Medulla oblongata (tissue), 1 donor: Measurements from ENCODE around the gene CHL1.
A peak's percentile ranks its signal among the peaks of the same experiment; 100 is the strongest.

Source experiments
- DNase-seq: peaks from one replicate; pipeline ENCODE4 v3.0.0-alpha.2; 2015; ENCODE audit errors: extremely low spot score

The CHL1 gene

DNA sequence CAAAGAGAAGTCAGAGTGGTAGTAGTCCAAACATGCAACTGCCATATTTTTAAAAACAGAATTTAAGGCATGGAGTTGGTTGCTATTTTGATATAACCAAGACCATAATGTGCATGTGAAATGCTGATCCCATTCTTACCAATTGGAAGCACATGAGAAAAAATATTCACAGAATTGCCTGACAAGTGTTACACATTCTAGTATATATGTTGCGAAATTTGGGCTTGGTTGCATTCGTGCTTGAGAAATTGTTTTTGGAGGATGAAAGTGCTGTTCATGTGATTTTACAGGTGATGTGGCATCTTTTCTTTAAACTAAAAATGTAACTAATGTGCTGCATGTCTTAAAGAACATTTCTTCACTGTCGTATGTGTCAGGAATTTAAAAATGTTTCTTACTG is 199.7 kb downstream of the CHL1 start:
- no peak for DNase-seq

DNA sequence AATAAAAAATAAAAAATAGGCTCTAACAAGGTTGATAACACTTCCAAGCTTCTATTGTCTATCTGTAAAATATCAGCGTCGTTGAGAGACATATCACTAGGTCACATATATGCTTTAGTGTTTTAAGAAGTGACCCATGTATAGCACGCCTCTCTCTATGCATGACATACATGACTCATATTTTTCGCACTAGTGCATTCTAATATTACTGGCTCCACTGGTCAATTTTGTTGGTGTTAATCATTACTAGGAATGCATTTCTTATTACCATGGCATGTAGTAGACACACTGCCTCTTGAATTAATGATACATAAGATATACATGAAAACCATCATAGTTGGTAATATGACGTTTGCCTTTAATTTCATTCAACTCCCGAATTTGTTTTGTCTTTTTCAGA is 203.1 kb downstream of the CHL1 start:
- DNase-seq = no peak

DNA sequence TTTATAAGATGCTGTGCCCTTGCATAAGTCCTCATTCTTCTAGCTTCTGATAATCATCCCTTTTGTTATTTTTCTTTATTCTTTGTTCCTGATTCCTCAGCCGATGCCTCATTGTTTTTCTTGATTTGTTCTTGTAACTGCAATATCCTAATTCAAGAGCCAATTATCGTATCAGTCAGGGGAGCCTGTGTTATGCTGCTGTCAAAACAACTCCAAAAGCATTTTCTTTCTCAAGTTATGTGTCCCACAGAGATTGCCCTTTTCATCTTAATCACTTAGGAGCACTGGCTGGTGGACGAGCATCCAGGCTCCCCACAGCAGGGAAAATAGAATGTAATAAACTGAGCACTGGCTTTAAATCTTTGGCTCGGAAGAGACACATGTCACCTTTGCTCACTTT is 207.3 kb downstream of the CHL1 start:
- no peak for DNase-seq

DNA sequence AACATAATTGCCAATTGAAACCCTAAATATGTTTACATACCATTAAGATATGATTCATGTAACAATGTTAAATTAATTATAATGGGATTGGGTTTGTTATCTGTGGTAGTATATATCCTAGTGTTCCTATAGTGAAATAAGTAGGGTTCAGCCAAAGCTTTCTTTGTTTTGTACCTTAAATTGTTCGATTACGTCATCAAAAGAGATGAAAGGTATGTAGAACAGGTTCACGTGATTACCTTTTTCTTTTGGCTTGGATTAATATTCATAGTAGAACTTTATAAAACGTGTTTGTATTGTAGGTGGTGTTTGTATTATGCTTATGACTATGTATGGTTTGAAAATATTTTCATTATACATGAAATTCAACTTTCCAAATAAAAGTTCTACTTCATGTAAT is 212.4 kb downstream of the CHL1 start:
- DNase-seq = no peak

DNA sequence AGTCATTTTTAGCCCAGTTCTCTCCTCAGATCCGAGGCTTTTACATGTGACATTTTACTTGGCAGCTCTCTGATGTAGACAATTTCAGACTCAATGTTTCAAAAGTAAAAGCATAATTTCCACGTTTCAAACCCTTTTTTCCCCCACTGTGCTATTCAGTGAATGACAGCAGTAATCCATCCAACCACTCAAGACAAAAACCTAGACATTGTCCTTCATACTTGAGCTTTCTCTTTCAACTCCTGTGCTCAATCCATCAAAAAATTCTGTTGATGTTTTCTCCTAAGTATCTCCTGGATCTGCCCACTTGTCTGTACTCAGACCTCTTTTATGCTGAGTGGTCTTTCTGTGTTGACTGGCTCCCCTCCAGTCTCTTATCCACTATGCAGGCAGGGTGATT is 214.7 kb downstream of the CHL1 start:
- DNase-seq = no peak

DNA sequence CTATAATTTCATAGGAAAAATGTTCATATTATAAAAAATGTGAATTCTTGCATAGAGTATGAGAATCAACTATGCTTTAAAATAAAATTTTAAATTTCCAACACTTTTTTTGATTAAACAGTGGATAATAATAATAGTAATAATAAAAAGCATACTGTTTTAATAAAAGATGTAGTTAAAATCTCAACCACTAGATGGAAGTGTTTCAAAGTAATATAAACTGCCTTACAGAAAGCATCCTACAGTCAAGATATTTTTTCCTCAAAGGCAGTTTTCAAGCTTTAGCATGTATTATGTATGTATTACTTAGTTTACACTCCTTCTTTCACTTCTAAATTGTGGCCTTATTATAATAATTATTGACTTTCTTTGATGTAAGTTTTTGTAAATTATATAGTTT is 217.5 kb downstream of the CHL1 start:
- peak; percentile 10 for DNase-seq

DNA sequence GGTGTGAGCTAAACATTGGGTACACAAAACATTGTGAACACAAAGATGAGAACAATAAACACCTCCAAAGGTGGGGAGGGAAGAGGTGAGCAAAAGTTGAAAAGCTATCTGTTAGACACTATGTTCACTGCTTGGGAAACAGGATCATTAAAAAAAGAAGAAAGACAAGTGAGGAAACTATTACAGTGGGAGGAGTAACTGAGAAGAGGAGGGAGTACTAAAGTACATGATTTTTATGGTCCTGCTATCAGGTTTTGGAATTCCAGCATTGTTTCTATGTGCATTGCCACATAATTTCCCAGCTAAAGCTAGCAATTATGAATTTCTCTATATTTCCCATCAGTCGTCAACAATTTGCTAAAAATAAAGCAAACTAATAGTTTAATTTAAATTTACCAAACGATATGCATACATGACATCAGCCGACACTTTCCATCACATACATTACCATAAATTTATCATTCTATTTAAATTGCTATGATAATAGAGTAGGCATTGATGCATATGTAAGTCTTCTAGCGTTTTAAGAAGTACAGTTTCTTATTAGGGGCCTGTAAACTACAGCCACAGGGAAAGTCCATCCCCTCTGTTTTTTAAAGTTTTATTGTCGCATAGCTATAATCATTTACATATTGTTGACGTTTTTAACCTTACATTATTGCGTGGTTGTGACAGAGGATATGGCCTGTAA is 221.8 kb downstream of the CHL1 start:
- DNase-seq = no peak

DNA sequence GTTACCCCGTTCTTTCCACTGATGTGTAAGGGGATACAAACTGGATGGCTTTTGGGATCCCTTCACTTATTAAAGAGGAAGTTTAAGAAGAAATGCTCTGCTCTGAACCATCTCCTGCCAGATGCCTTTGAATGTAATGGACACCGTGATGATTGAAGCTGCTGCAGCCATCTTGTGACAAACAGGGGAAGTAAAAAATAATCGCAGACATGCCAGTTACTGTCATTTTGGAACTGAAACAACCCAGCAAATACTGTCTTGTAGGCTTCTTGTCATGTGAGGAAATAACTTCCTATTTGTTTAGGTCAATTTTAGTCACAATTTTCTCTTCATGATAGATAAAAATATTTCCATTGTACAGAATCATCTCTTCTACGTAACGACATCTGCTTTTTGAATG is 224.0 kb downstream of the CHL1 start:
- no peak for DNase-seq

DNA sequence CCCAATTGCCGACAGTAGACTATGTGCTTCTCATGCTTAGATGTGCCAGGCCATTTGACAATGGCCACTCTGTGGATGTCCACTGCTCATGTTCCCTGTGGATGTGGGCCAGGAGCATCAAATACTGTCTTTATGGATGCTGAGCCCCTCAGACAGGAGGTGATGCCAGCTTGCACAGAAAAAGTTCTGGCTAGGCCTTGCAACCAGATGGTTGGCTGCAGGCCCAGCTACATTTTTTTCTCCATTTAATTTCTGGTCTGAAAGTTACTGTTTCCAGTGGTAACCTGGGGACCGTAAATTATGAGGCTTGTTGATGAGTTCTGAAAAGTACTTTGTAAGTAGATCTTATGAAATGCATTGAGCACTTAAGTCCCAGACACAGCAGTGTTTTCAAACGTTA is 228.5 kb downstream of the CHL1 start:
- peak; percentile 59 for DNase-seq

DNA sequence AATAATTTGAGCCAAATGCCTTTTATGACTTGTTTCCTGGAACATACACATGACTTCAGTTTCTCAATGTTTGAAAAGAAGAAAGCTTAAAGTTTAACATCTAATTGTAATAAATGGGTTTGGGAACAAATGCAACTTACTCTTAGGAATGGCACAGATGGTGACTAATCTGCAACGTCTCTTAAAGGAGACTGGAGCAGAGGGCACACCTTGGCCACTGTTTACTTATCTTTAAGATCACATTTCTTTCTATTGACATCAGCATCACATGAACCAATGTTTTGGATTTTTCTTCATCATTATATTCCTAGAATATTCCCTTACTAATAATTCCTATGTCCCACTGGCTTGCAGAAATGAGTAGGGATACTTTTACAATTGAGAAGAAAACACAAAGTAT is 229.5 kb downstream of the CHL1 start:
- no peak for DNase-seq

DNA sequence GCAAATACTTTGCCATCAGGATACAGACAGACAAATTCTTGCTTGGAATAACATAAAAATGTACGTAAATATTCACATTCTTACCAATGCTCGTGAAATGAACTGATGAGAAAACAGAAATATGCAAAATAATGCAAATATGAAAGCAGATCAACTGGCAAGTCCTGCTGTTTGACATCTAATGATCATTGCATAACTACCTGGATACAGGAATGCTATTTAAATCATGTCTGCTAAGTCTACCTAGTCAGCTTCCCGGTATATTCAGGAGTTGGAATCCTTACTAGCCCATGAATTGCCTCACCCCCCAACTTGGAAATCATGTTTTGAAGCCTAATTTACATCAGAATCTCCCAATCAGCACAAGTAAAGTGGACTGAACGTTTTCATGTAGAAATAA is 230.6 kb downstream of the CHL1 start:
- no peak for DNase-seq

DNA sequence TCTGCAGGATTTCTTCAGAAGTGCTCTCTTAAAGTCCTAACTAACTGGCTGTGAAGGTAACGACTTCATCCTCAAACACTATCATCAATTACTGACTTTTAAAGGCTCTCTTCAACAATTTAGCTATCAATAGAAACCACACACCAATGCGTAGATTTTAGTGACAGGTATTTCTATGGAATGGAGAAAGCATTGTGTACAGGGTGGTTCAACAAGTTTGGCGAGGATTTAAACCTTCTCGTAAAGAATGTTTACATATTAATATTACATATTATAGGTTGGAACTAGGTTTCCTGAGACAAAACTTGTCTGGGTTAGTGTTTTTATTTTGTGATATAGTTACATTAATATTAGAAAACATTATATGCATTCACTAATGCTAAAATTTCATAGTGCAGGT is 233.6 kb downstream of the CHL1 start:
- no peak for DNase-seq

DNA sequence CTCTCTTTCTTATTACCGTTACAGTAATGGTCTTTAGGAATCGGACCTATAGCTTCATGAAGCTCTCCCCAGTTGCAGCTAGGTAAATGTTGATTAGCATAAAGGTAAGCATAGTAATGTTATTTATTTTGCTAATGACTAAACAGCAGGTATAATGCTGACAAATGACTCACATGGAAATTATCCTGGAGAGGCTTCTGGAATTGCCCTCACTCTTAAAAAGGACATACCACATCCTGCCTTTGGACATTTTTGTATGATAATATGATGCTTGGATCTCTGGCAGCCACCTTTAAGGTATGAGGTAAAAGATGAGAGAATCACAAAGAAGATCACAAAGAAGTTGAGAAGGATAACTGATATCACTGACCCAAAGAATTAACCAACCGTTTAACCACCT is 238.6 kb downstream of the CHL1 start:
- no peak for DNase-seq

DNA sequence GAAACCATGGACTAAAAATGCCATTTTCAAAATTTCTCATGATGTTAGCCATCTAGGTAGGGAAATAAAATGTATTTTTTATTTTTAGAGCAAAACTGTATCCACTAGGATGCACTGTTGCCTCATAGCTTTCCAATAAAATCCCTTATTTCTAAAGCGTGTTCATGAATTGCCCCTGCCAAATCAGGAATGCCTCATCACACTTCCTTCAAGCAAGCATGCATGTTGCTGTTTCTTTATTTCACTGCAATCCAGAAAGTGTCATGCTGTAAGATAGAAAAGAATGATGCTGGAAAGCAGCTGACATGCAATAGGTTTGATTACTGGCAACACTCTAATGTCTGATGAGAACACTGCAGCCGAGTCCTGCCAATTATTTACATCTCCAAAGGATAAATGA is 239.5 kb downstream of the CHL1 start:
- no peak for DNase-seq

DNA sequence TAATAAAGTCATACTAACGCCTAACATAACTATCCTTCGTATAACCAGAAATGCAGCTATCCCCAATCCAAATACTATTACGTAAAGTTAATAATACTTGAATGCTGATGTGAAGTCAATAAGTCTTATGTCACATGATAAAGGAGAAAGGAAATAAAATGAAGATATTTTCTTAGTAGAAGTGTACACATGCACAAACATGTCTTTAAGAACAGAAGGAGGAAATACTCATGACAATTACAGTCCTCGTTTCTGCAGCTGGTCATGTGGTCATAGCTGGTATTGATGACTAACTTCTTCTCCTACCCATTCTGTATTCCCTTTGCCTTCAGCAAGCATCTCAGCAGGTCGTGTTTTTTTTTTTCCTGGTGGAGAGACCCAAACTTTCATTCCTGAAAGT is 244.3 kb downstream of the CHL1 start:
- no peak for DNase-seq

DNA sequence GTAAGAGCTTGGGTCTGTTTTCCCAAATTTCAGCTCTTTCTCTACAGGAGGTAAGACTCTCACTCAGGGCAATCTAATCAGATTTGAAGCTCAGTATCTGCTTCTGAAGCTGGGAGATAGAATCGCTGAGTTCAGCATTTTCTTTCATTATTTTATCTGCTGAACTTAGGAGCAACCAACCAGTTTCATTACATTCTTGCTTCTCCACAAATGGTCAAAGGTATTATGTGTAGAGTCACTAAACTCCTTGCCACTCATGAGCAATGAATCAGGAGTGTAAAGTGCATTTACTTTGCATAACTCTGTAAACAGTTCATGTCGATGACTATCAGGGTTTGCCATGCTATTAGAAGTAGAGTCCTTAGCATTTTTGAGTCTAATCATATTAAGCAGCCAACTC is 249.4 kb downstream of the CHL1 start:
- no peak for DNase-seq

DNA sequence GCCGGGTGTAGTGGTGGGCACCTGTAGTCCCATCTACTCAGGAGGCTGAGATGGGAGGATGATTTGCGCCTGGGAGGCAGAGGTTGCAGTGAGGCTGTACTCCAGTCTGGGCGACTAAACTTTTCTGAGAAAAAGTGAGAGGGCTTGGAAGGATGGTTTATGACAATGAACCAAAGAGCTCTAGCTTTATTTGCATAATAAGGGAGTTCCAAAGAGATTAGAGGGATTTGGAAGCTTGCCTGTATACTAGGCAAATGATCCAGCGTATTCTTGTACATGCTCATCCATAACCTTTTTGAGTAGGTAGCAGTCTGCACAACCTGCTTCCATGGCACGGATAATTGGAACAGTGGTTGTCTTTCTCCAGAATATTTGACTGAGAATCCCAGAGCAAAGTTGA is 251.1 kb downstream of the CHL1 start:
- DNase-seq = no peak

DNA sequence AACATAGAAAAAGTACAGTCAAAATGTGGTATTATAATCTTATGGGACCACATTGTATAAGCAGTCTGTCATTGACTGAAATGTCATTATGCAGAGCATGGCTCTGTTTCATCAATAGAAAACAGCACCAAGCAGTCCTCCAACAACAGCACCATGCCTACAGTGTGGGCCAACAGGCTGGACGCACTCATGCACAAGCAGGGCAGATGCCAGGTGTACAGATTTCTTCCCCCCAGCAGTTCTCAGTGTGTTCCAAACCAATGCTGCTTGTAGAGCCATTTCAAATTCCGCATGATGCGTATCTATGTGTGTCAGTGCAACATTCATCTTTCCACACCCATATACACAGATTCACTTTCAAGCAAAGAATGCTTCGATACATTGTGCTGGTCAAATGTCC is 253.1 kb downstream of the CHL1 start:
- DNase-seq = no peak

DNA sequence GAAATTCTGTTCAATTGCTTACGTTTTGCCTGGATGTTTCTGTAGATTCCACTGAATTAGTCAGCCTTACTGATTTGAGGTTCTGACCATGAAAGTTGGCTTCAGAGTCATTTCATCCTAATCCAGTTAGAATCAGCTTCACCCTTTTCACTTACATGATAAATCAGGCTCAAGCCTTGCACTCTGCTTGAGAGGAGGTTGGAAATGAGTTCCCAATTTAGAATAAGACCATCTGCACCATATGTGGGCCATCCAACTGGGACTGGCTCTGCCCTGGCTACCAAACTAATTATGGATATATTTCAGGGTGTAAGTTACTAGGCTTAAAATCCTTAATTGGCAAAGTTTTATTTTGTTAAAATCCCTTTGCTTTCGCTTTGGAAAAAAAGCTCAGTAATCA is 255.7 kb downstream of the CHL1 start:
- DNase-seq = no peak

DNA sequence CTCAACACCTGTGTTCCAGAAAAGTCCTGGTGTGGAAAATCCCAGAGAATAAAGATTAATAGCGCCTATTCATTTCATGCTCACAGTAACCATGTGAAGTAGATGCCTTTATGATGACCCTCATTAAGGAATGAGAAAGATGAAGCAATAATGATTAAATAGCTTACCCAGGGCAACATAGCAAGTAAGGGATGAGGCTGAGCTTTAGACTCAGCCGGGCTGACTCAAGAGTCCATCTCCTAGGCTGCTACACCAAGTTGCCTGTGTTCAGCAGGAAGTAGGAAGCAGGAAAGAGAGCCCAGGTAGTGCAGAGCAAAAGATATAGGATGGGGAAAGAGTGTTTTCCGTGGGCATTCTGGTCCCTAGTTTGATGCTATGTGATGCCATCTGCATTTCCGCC is 256.5 kb downstream of the CHL1 start:
- DNase-seq = no peak

DNA sequence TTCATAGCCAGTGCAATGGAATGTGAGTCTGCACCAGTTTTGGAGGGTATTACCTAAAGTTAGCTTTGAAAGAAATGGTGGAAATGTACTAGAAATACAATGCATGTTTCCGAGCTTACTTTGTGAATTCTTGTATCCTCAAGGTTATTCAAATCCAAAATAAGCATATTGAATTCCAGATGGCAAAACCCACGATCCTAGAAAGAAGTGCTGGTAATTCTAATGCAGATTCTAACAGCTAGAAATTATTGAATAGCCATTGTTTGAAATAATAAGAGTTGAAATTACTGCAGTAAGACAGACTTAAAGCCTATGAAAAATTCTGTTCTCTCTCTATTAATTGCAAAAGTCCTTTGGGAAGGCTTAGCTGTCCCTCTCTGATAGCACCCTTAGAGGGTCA is 258.4 kb downstream of the CHL1 start:
- DNase-seq = no peak

DNA sequence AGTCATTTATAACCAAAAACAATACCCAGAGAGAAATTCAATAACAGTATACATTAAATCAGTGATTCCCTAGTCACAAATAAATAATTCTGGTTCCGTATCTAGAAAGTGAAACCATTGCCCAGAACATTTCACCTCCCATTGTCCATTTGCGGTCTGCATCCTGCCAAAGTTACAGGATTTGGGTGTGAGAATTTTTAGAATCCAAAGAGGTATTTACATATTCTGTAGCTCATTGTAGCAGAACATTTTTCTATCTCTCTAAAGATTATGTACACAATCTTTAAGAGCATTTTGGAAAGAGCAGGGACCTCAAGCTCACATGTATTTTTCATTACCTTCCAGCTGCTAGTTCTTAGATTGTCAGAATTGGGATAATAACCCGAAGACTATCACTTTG is 261.6 kb downstream of the CHL1 start:
- DNase-seq = no peak

DNA sequence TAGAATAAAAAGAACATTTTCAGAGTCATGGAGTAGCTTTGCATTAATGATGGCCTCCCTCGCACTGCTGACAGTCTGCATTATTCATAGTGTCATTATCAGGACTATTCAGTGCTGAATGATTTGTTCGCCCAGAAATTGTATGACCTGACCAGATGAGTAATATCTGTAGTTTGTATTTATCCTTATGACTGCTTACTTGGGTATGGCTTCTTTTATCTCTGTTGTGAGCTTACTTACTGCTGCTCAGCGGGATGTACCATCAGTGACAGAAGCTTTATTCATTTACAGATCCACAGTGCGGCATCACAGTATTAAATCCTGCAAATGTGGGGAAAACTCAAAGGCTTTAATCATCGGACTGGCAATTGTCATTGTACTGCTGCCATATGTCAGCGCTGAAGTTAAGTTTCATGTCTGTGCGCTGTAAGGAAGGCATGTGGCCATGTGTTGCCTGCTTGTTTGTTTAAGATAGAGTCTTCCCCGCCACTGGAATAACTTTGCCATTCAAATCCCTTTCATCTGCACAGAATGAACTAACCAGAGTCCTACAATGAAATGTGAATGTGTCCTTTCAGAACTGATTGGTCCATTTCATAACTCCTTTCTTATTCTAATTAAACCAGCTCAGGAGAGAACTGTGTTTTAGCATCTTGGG is 262.2 kb downstream of the CHL1 start:
- DNase-seq = peak; percentile 30
